Dendritic cell treated with granulocyte-macrophage colony-stimulating factor and Interleukin-4, amounts not matched to agents 40 ng/mL and 50 ng/mL, for 4 days (primary cell): ENCODE data around the gene CCL11.

Experiments used
- H3K27ac Mint-ChIP-seq: one replicate; pipeline ENCODE4 v1.8.0; 2022; ENCODE audit warnings: mild to moderate bottlenecking, mixed read lengths
- H3K27me3 Mint-ChIP-seq: one replicate; pipeline ENCODE4 v1.8.0; 2022; ENCODE audit warnings: mild to moderate bottlenecking, mixed read lengths
- H3K36me3 Mint-ChIP-seq: one replicate; pipeline ENCODE4 v1.8.0; 2022; ENCODE audit warnings: low read depth, mixed read lengths
- H3K4me1 Mint-ChIP-seq: one replicate; pipeline ENCODE4 v1.8.0; 2022; ENCODE audit warnings: low read depth, mixed read lengths
- H3K4me3 Mint-ChIP-seq: one replicate; pipeline ENCODE4 v1.8.0; 2022; ENCODE audit warnings: mild to moderate bottlenecking, moderate library complexity, mixed read lengths
- H3K9me3 Mint-ChIP-seq: one replicate; pipeline ENCODE4 v1.8.0; 2022; ENCODE audit warnings: mixed read lengths
- intact Hi-C: fragments of 100-400 bp; cut with micrococcal nuclease; formaldehyde crosslinking; loops from one replicate; pipeline ENCODE4 v1.15.0; 2022

Gene CCL11

GRCh38 chr17:34285286-34285792 is at the start of gene CCL11:
Gene CCL11, plus strand, starts transcription at chr17:34285742. Its CDS starts 67 bp downstream, at chr17:34285809.
- no peak within 1 kb of the TSS for H3K4me3 Mint-ChIP-seq
- peaks cover 74% of the 10 kb centered on the region for H3K27me3 Mint-ChIP-seq
- H3K4me1 Mint-ChIP-seq = peaks cover 8% of the 10 kb centered on the region
- H3K9me3 Mint-ChIP-seq = no peaks in the 10 kb centered on the region
- peak within 1 kb of the TSS; percentile 37 for H3K27ac Mint-ChIP-seq
- intact Hi-C loops = no loop called here
- no peaks in the 10 kb centered on the region for H3K36me3 Mint-ChIP-seq

GRCh38 chr17:34236281-34236892 is 49.2 kb upstream of the CCL11 start:
- Mint-ChIP-seq H3K36me3 (no peaks in the 10 kb centered on the region), H3K9me3 (no peaks in the 10 kb centered on the region), H3K4me3 (no peak overlapping the region), H3K27ac (peak overlapping the region; percentile 65), H3K4me1 (peaks cover 69% of the 10 kb centered on the region), H3K27me3 (peaks cover 54% of the 10 kb centered on the region)
- intact Hi-C loops = no loop called here

GRCh38 chr17:34237458-34237857 is 48.1 kb upstream of the CCL11 start:
- Mint-ChIP-seq H3K9me3 (no peaks in the 10 kb centered on the region), H3K27ac (no peak overlapping the region), H3K4me3 (no peak overlapping the region), H3K36me3 (no peaks in the 10 kb centered on the region), H3K4me1 (peaks cover 73% of the 10 kb centered on the region), H3K27me3 (peaks cover 54% of the 10 kb centered on the region)
- intact Hi-C loops = no loop called here

GRCh38 chr17:34241062-34241461 is 44.5 kb upstream of the CCL11 start:
- Mint-ChIP-seq H3K27ac (no peak overlapping the region), H3K9me3 (no peaks in the 10 kb centered on the region), H3K27me3 (peaks cover 31% of the 10 kb centered on the region), H3K36me3 (no peaks in the 10 kb centered on the region), H3K4me1 (peaks cover 46% of the 10 kb centered on the region), H3K4me3 (no peak overlapping the region)
- intact Hi-C loops = no loop called here

- H3K36me3 Mint-ChIP-seq = no peaks in the 10 kb centered on the region
- peaks cover 38% of the 10 kb centered on the region for H3K4me1 Mint-ChIP-seq
- H3K27ac Mint-ChIP-seq = peak overlapping the region; percentile 83
- H3K4me3 Mint-ChIP-seq = no peak overlapping the region
- peaks cover 23% of the 10 kb centered on the region for H3K27me3 Mint-ChIP-seq
- no peaks in the 10 kb centered on the region for H3K9me3 Mint-ChIP-seq
- intact Hi-C loops = loop anchor here (2.0 kb wide), 1 partner anchor 42 kb away; no protein-coding TSS in a partner anchor
These were observed 42.8 kb upstream of the CCL11 start for GRCh38 chr17:34242587-34243363.

GRCh38 chr17:34243364-34244320 is 41.9 kb upstream of the CCL11 start:
- Mint-ChIP-seq H3K27ac (peak overlapping the region; percentile 83), H3K27me3 (peaks cover 21% of the 10 kb centered on the region), H3K36me3 (no peaks in the 10 kb centered on the region), H3K9me3 (no peaks in the 10 kb centered on the region), H3K4me1 (peaks cover 44% of the 10 kb centered on the region), H3K4me3 (no peak overlapping the region)
- intact Hi-C loops = loop anchor here (2.0 kb wide), 1 partner anchor 43 kb away; no protein-coding TSS in a partner anchor

- intact Hi-C loops = loop anchor here (5.0 kb wide), 1 partner anchor 112 kb away; the partner anchor contains the start of gene CCL13
These were observed 40.1 kb upstream of the CCL11 start for GRCh38 chr17:34245351-34245905.

GRCh38 chr17:34246446-34246845 is 39.1 kb upstream of the CCL11 start:
- H3K4me3 Mint-ChIP-seq = peak overlapping the region; percentile 15
- intact Hi-C loops = loop anchor here (5.0 kb wide), 1 partner anchor 111 kb away; the partner anchor contains the start of gene CCL13
- H3K9me3 Mint-ChIP-seq = no peaks in the 10 kb centered on the region
- no peaks in the 10 kb centered on the region for H3K36me3 Mint-ChIP-seq
- peaks cover 52% of the 10 kb centered on the region for H3K4me1 Mint-ChIP-seq
- H3K27ac Mint-ChIP-seq = no peak overlapping the region
- H3K27me3 Mint-ChIP-seq = peaks cover 13% of the 10 kb centered on the region

More at GRCh38 chr17:34245351-34245905, 40.1 kb upstream of the CCL11 start:
- Mint-ChIP-seq H3K4me1 (peaks cover 46% of the 10 kb centered on the region), H3K9me3 (no peaks in the 10 kb centered on the region), H3K27me3 (peaks cover 6% of the 10 kb centered on the region), H3K4me3 (no peak overlapping the region), H3K27ac (no peak overlapping the region), H3K36me3 (no peaks in the 10 kb centered on the region)

- Mint-ChIP-seq H3K4me1 (peaks cover 56% of the 10 kb centered on the region), H3K27ac (no peak overlapping the region), H3K4me3 (peak overlapping the region; percentile 15), H3K36me3 (no peaks in the 10 kb centered on the region), H3K9me3 (no peaks in the 10 kb centered on the region), H3K27me3 (peaks cover 13% of the 10 kb centered on the region)
- intact Hi-C loops = loop anchor here (5.0 kb wide), 1 partner anchor 110 kb away; the partner anchor contains the start of gene CCL13
These were observed 38.7 kb upstream of the CCL11 start for GRCh38 chr17:34246881-34247280.

- no peak overlapping the region for H3K4me3 Mint-ChIP-seq
These were observed 37.0 kb upstream of the CCL11 start for GRCh38 chr17:34248511-34249024.

GRCh38 chr17:34249061-34249460 is 36.5 kb upstream of the CCL11 start:
- Mint-ChIP-seq H3K27me3 (peaks cover 24% of the 10 kb centered on the region), H3K27ac (no peak overlapping the region), H3K4me3 (no peak overlapping the region), H3K9me3 (no peaks in the 10 kb centered on the region), H3K4me1 (peaks cover 64% of the 10 kb centered on the region), H3K36me3 (no peaks in the 10 kb centered on the region)
- intact Hi-C loops = loop anchor here (5.0 kb wide), 1 partner anchor 108 kb away; the partner anchor contains the start of gene CCL13

More at GRCh38 chr17:34248511-34249024, 37.0 kb upstream of the CCL11 start:
- intact Hi-C loops = loop anchor here (5.0 kb wide), 1 partner anchor 109 kb away; the partner anchor contains the start of gene CCL13
- H3K4me1 Mint-ChIP-seq = peaks cover 61% of the 10 kb centered on the region
- no peaks in the 10 kb centered on the region for H3K9me3 Mint-ChIP-seq
- H3K36me3 Mint-ChIP-seq = no peaks in the 10 kb centered on the region
- peaks cover 19% of the 10 kb centered on the region for H3K27me3 Mint-ChIP-seq
- H3K27ac Mint-ChIP-seq = no peak overlapping the region

- Mint-ChIP-seq H3K4me3 (no peak overlapping the region), H3K27me3 (peaks cover 28% of the 10 kb centered on the region), H3K9me3 (no peaks in the 10 kb centered on the region), H3K27ac (no peak overlapping the region), H3K4me1 (peaks cover 68% of the 10 kb centered on the region), H3K36me3 (no peaks in the 10 kb centered on the region)
- intact Hi-C loops = loop anchor here (5.0 kb wide), 1 partner anchor 108 kb away; the partner anchor contains the start of gene CCL13
These were observed 36.1 kb upstream of the CCL11 start for GRCh38 chr17:34249478-34249877.

- Mint-ChIP-seq H3K4me3 (no peak overlapping the region), H3K4me1 (peaks cover 86% of the 10 kb centered on the region), H3K27me3 (peaks cover 36% of the 10 kb centered on the region), H3K9me3 (no peaks in the 10 kb centered on the region), H3K36me3 (no peaks in the 10 kb centered on the region), H3K27ac (no peak overlapping the region)
- intact Hi-C loops = no loop called here
These were observed 34.4 kb upstream of the CCL11 start for GRCh38 chr17:34251186-34251585.
